H1 (cell line): ENCODE measurements around the gene TAF15. TPM values are rescaled to one million over a fixed set of nuclear protein-coding genes. Genes with fewer than 3 reads are reported as not detected.

Experiments
- NANOG ChIP-seq: IDR thresholded peaks from 2 replicates; pipeline ENCODE4 v1.6.1; 2011; ENCODE audit warnings: low read length, low read depth, mild to moderate bottlenecking, inconsistent platforms; ENCODE audit not compliant: insufficient read depth, poor library complexity, severe bottlenecking
- polyA plus RNA-seq, 7 experiments: library from polyadenylated mRNA; depleted of rRNA in 3 of 7; stranded (reverse) in 5 of 7; unstranded in 2 of 7; fragments of >200 nt in 5 of 7; fragments of 200-250 nt in 2 of 7; gene quantifications; 1 replicate in 5 of 7; 2 replicates in 1 of 7; 4 replicates in 1 of 7; pipeline versions ENCODE4 v1.2.1 to v1.2.3, GENCODE V29; 2011 to 2013; ENCODE audit warnings: missing spikeins in 2 of 7, mixed read lengths in 2 of 7
- total RNA-seq: library from RNA; stranded (reverse); fragmentation: NEBNext Ultra II Directional; extraction: Animal tissue kit (Norgen Biotek cat#: 25700); gene quantifications from 2 replicates; pipeline ENCODE4 v1.2.1, GENCODE V29; 2021

The TAF15 gene
- total and polyA plus RNA-seq, 2 of the 8 experiments (the other 6 are each of a cell fraction or from before 2014, with no cell fraction given): 80.1 to 338 TPM

GRCh38 chr17:35765756-35766488, 43.4 kb upstream of the TAF15 start (continued):
- no peak for TF ChIP-seq NANOG
